Measurements from ENCODE around the gene LIPA. TPM values are rescaled to one million over a fixed set of nuclear protein-coding genes. Genes with fewer than 3 reads are reported as not detected.

LIPA gene
- total RNA-seq (2022; extraction: Qiagen RNA extraction) = 43.9 to 52.4 TPM (median 47.2 TPM) in 5 replicates

DNA sequence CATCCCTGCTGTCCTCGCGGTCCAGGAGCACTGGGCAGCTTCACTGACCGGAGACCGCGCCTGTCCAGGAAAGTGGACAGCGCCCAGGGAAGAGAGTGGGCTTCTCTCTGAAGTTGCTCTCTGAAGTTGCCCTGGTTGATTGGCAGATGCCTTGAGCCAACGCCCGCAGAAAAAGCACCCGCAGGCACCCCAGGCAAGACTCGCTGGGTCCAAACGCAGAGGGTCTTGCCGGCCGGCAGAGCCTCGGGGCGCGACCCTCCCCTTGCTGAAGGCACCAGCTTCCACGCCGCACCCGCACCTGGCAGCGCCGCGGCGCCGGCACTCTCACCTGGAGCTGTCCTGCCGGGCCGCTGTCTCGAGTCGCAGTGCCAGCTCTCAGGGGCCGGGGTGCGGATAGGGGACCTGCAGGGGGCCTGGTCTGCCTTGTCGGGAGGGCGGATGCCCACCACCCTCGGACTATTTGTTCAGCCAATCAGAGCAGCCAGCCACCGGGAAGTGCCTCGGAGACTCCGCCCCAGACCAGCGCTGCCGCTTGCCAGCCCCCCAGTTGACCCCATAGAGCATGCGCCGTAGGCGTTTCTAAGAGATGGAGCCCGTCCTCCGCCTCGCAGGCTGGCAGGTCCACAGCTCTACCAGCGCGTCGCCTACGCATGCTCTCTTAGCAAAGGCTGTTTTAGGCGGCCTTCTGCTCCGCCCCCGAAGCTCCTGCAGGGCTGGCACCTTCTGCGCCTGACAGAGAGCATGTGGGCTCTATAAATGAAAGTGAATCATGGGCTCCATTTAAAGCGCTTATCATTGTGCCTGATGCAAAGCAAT, at the start of gene LIPA:
LIPA (minus strand) TSS at position 367 of the 816 bp plus-strand sequence. CDS start 4,127 bp downstream, outside the sequence.

DNA sequence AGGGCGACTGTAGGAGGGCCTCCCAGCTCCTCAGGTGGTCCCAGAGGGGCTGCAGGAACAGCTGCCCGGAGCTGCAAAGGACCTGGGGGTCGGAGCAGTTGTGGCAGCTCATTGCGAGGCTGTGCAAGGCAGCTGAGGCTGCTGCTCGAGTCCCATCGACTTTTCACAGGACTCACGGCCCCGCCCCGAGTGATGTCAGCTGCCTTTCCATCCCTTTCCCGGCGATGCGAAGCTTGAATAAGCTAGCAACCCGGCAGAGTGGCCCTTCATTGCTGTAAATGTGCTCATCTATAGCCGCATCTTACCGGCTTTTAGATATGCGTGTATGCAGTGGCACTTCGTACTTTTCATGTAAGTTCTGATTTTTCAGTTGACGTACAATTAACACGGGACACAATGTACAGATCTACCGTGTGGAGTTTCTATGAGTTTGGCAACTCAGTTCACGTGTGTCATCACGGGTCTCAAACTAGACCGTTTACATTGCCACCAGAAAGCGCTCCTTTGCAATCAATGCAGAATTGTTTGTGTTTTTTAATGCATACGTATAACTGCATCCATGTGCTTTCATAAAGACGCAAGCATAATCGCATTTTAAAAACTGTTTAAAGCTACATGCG, 44.3 kb downstream of the LIPA start, which contains the start of gene CH25H:
CH25H (minus strand) TSS at position 137 of the 620 bp plus-strand sequence; CDS start at position 112, 25 bp downstream.

Other genes starting within 250 kb of the LIPA start
- 0.68 to 0.97 TPM (median 0.71 TPM) in 5 replicates for gene CH25H, start 44.5 kb downstream of the LIPA start, total RNA-seq (2022; extraction: Qiagen RNA extraction)
- gene IFIT2, start 50.3 kb upstream of the LIPA start, total RNA-seq (2022; extraction: Qiagen RNA extraction) = 1.4 to 2.6 TPM (median 1.8 TPM) in 5 replicates
- 3.1 to 4.3 TPM (median 4.1 TPM) in 5 replicates for gene IFIT3, start 76.2 kb upstream of the LIPA start, total RNA-seq (2022; extraction: Qiagen RNA extraction)
- gene IFIT1B, start 126.3 kb upstream of the LIPA start, total RNA-seq (2022; extraction: Qiagen RNA extraction) = not detected in 5 replicates
- 3.4 to 4.8 TPM (median 3.7 TPM) in 5 replicates for gene IFIT1, start 140.8 kb upstream of the LIPA start, total RNA-seq (2022; extraction: Qiagen RNA extraction)
- 7.9 to 12.2 TPM (median 10.6 TPM) in 5 replicates for gene IFIT5, start 162.8 kb upstream of the LIPA start, total RNA-seq (2022; extraction: Qiagen RNA extraction)